SK-N-SH (cell line): ENCODE measurements around the gene ITFG1. TPM values are rescaled to one million over a fixed set of nuclear protein-coding genes. Genes with fewer than 3 reads are reported as not detected.

ENCODE experiments used
- CTCF ChIA-PET: fragments of 300-600, 350-600 bp; formaldehyde crosslinking; extraction: SDS; loops from one replicate; lab custom pipeline; 2021; lab: Yijun Ruan, JAX
- POLR2A ChIA-PET: fragments of 350-600 bp; sonication (Branson Sonifier 250); formaldehyde crosslinking; extraction: SDS; loops from one replicate; lab custom pipeline; 2020; ENCODE audit warnings: antibody characterized with exemption, inconsistent platforms; lab: Yijun Ruan, JAX
- DNase-seq: peaks from one replicate; pipeline ENCODE4 v3.0.0; 2012
- H2AFZ ChIP-seq: fragments of 200-600 bp; sonication (generic); 2 replicates; pipeline ENCODE4 v1.8.1; 2016; ENCODE audit warnings: antibody characterized with exemption, mild to moderate bottlenecking, low read depth
- H3F3A ChIP-seq: fragments of 200-600 bp; sonication (generic); replicated peaks from 2 replicates; pipeline ENCODE3; 2016; ENCODE audit warnings: antibody characterized with exemption, mild to moderate bottlenecking; ENCODE audit not compliant: insufficient read depth
- H3K27ac ChIP-seq, 2 experiments: fragments of 200-500 bp in 1 of 2; fragments of 200-600 bp in 1 of 2; sonication (Bioruptor generic) in 1 of 2; sonication (generic), shearing (Covaris generic) in 1 of 2; 2 replicates each; pipeline versions ENCODE4 v1.5.1 to v1.6.1; 2014 to 2016; ENCODE audit warnings: low read depth in 2 of 2, inconsistent platforms in 1 of 2, low read length in 1 of 2, mild to moderate bottlenecking in 1 of 2, mixed read lengths in 1 of 2
- H3K27me3 ChIP-seq: fragments of 200-600 bp; sonication (generic), shearing (Covaris generic); 2 replicates; pipeline ENCODE4 v1.6.1; 2016; ENCODE audit warnings: mixed run types; ENCODE audit not compliant: insufficient read depth
- H3K36me3 ChIP-seq, 2 experiments: fragments of 200-500 bp in 1 of 2; fragments of 200-600 bp in 1 of 2; sonication (Bioruptor generic) in 1 of 2; sonication (generic) in 1 of 2; replicated peaks in 1 of 2; 2 replicates each; pipeline versions ENCODE3 to v1.5.1; 2014 to 2016; ENCODE audit warnings: low read length in 1 of 2, mild to moderate bottlenecking in 1 of 2; ENCODE audit not compliant: insufficient read depth in 2 of 2, control insufficient read depth in 1 of 2
- H3K4me1 ChIP-seq, 2 experiments: fragments of 200-500 bp in 1 of 2; fragments of 200-600 bp in 1 of 2; sonication (Bioruptor generic) in 1 of 2; sonication (generic), shearing (Covaris generic) in 1 of 2; 2 replicates each; pipeline versions ENCODE4 v1.5.1 to v1.6.1; 2014 to 2016; ENCODE audit warnings: low read depth in 1 of 2, low read length in 1 of 2, mixed run types in 1 of 2; ENCODE audit not compliant: insufficient read depth in 2 of 2, control insufficient read depth in 1 of 2
- H3K4me2 ChIP-seq: fragments of 200-600 bp; sonication (generic), shearing (Covaris generic); 2 replicates; pipeline ENCODE4 v1.6.1; 2017; ENCODE audit warnings: mixed run types
- H3K4me3 ChIP-seq, 2 experiments: fragments of 200-500 bp in 1 of 2; fragments of 200-600 bp in 1 of 2; sonication (Bioruptor generic) in 1 of 2; sonication (generic), shearing (Covaris generic) in 1 of 2; 2 replicates each; pipeline versions ENCODE4 v1.5.1 to v1.8.1; 2014 to 2016; ENCODE audit warnings: low read depth in 2 of 2, inconsistent platforms in 1 of 2, low read length in 1 of 2, mild to moderate bottlenecking in 1 of 2, mixed read lengths in 1 of 2, moderate library complexity in 1 of 2
- H3K79me2 ChIP-seq: fragments of 200-600 bp; sonication (generic); 2 replicates; pipeline ENCODE4 v1.8.1; 2017; ENCODE audit warnings: mild to moderate bottlenecking; ENCODE audit not compliant: insufficient read depth
- H3K9ac ChIP-seq: fragments of 200-600 bp; sonication (generic); 2 replicates; pipeline ENCODE4 v1.6.1; 2017; ENCODE audit warnings: mixed run types
- H3K9me2 ChIP-seq: fragments of 200-600 bp; sonication (generic); 2 replicates; pipeline ENCODE4 v1.6.1; 2017; ENCODE audit warnings: mixed run types
- H3K9me3 ChIP-seq: fragments of 200-600 bp; sonication (generic); 2 replicates; pipeline ENCODE4 v1.6.1; 2017; ENCODE audit warnings: mixed run types, mild to moderate bottlenecking, moderate library complexity
- H4K20me1 ChIP-seq: fragments of 200-600 bp; sonication (generic); 2 replicates; pipeline ENCODE4 v1.6.1; 2017; ENCODE audit warnings: mild to moderate bottlenecking, mixed run types; ENCODE audit not compliant: insufficient read depth
- ELF1 ChIP-seq: IDR thresholded peaks from 2 replicates; pipeline ENCODE4 v1.4.0; 2012
- EZH2phosphoT487 ChIP-seq: fragments of 200-600 bp; sonication (generic); IDR thresholded peaks from 2 replicates; pipeline ENCODE4 v1.6.1; 2017; ENCODE audit warnings: low read depth, mixed run types, mild to moderate bottlenecking, antibody characterized with exemption, moderate library complexity, borderline replicate concordance
- FOSL2 ChIP-seq: IDR thresholded peaks from 2 replicates; pipeline ENCODE4 v1.4.0; 2012; ENCODE audit warnings: low read depth, mild to moderate bottlenecking, moderate library complexity, borderline replicate concordance
- FOXJ3 ChIP-seq: sonication (generic); formaldehyde crosslinking; IDR thresholded peaks from 2 replicates; pipeline ENCODE4 v1.5.1; 2020; ENCODE audit warnings: mild to moderate bottlenecking, missing genetic modification reagents
- FOXM1 ChIP-seq: IDR thresholded peaks from 2 replicates; pipeline ENCODE4 v1.4.0; 2012; ENCODE audit warnings: low read depth, mild to moderate bottlenecking
- GABPA ChIP-seq: IDR thresholded peaks from 2 replicates; pipeline ENCODE4 v1.4.0; 2012; ENCODE audit warnings: low read depth, mild to moderate bottlenecking
- GATA2 ChIP-seq: sonication (generic); formaldehyde crosslinking; IDR thresholded peaks from 2 replicates; pipeline ENCODE4 v1.5.0; 2020; ENCODE audit warnings: mild to moderate bottlenecking, missing genetic modification reagents
- JUND ChIP-seq: IDR thresholded peaks from 2 replicates; pipeline ENCODE4 v1.4.0; 2012
- MXI1 ChIP-seq: IDR thresholded peaks from 2 replicates; pipeline ENCODE4 v1.6.1; 2012; ENCODE audit warnings: mild to moderate bottlenecking, low read depth, low read length, improper control_type of control experiment
- NFIC ChIP-seq: IDR thresholded peaks from 2 replicates; pipeline ENCODE4 v1.4.0; 2012; ENCODE audit warnings: borderline replicate concordance
- RAD21 ChIP-seq: IDR thresholded peaks from 2 replicates; pipeline ENCODE4 v1.6.1; 2012; ENCODE audit warnings: mild to moderate bottlenecking, low read length
- RCOR1 ChIP-seq: fragments of 150-350 bp; IDR thresholded peaks from 2 replicates; pipeline ENCODE4 v1.6.1; 2017; ENCODE audit warnings: antibody characterized with exemption, low read length
- RFX5 ChIP-seq: IDR thresholded peaks from 2 replicates; pipeline ENCODE4 v1.6.1; 2012; ENCODE audit warnings: mild to moderate bottlenecking, improper control_type of control experiment, low read length
- RXRA ChIP-seq: IDR thresholded peaks from 2 replicates; pipeline ENCODE4 v1.4.0; 2012; ENCODE audit warnings: low read depth, mild to moderate bottlenecking, borderline replicate concordance
- SIN3A ChIP-seq: IDR thresholded peaks from 2 replicates; pipeline ENCODE4 v1.6.1; 2012; ENCODE audit warnings: low read depth, mild to moderate bottlenecking, low read length, moderate library complexity, borderline replicate concordance
- SMC3 ChIP-seq: IDR thresholded peaks from 2 replicates; pipeline ENCODE4 v1.6.1; 2012; ENCODE audit warnings: low read depth, low read length, improper control_type of control experiment
- TAF1 ChIP-seq: IDR thresholded peaks from 2 replicates; pipeline ENCODE4 v1.6.1; 2012; ENCODE audit warnings: low read depth, mild to moderate bottlenecking, low read length, moderate library complexity, borderline replicate concordance
- TCF12 ChIP-seq: IDR thresholded peaks from 2 replicates; pipeline ENCODE4 v1.4.0; 2012
- TEAD4 ChIP-seq: IDR thresholded peaks from 2 replicates; pipeline ENCODE4 v1.4.0; 2012; ENCODE audit warnings: mild to moderate bottlenecking, borderline replicate concordance; ENCODE audit not compliant: insufficient read depth
- YY1 ChIP-seq: IDR thresholded peaks from 2 replicates; pipeline ENCODE4 v1.4.0; 2012; ENCODE audit warnings: low read depth, mild to moderate bottlenecking
- WGBS: methylation state at CpG from one replicate; pipeline ENCODE4 v1.1.6; 2017; ENCODE audit warnings: low lambda C conversion rate; 5-methylcytosine and 5-hydroxymethylcytosine counted together
- polyA plus RNA-seq, 3 experiments: library from polyadenylated mRNA; depleted of rRNA; stranded (reverse); fragments of >200 nt; gene quantifications; 2 replicates each; pipeline ENCODE4 v1.2.3, GENCODE V29; 2012
- TF ChIP-seq, protein P1 (sequence below): IDR thresholded peaks from 2 replicates; pipeline ENCODE4 v1.4.0; 2012; ENCODE audit warnings: low read depth
- TF ChIP-seq, protein P2 (sequence below): fragments of 200-600 bp; sonication (generic); IDR thresholded peaks from 2 replicates; pipeline ENCODE4 v1.6.1; 2017; ENCODE audit warnings: antibody characterized with exemption, mild to moderate bottlenecking, moderate library complexity
- TF ChIP-seq, protein P3 (sequence below): IDR thresholded peaks from 2 replicates; pipeline ENCODE4 v1.4.0; 2012; ENCODE audit warnings: low read depth, borderline replicate concordance
- TF ChIP-seq, protein P4 (sequence below): fragments of 150-350 bp; IDR thresholded peaks from 2 replicates; pipeline ENCODE4 v1.6.1; 2017; ENCODE audit warnings: antibody characterized with exemption, low read length, low read depth, borderline replicate concordance

Gene ITFG1
- polyA plus RNA-seq, 1 of the 3 experiments (the other 2 are of a cell fraction) = 48.6 TPM

DNA sequence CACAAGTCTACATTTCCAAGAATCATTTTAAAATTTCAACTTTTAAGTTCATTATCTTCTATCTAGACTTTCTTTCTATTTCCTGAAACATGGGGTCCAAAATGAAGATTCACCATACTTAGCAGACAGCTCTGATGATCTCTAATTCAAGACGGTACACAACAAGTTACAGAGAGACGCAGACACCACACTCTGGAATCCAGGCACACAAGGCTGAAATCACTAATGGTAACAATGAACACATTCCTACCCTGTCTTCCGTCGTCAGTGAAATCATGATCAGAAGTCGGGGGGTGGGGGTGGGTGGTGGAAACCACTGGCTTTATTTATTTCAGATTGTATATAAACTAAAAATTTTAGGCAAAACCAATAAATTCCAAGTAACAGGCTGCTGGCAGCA lies 78.5 kb downstream of the ITFG1 start:
- H4K20me1 ChIP-seq = no peaks in the 10 kb centered on the region
- 92% methylated on average over 5 of the region's 5 CpGs for WGBS
- H3K4me3 ChIP-seq = no peak overlapping the region
- H3K4me2 ChIP-seq = no peak overlapping the region
- no peaks in the 10 kb centered on the region for H3K9me2 ChIP-seq
- no peaks in the 10 kb centered on the region for H3K9me3 ChIP-seq
- H3K27me3 ChIP-seq = no peaks in the 10 kb centered on the region
- no peak overlapping the region for H2AFZ ChIP-seq
- no peak for DNase-seq
- no peaks in the 10 kb centered on the region for H3K79me2 ChIP-seq
- ChIA-PET POLR2A (no interaction called here), CTCF (interaction anchor here (1.2 kb wide), 1 partner anchor 9 kb away, joined by 3 read pairs; no protein-coding TSS in a partner anchor)
- no peaks in the 10 kb centered on the region for H3F3A ChIP-seq
- H3K36me3 ChIP-seq = no peaks in the 10 kb centered on the region
- TF ChIP-seq RAD21 (no peak), SIN3A (no peak), YY1 (no peak), RCOR1 (no peak), TEAD4 (no peak), FOXM1 (no peak), FOSL2 (no peak), MXI1 (no peak), EZH2phosphoT487 (no peak), FOXJ3 (CRISPR knock-in tag) (no peak), JUND (no peak), GATA2 (CRISPR knock-in tag) (no peak), TCF12 (no peak)
- TF ChIP-seq, protein P1, sequence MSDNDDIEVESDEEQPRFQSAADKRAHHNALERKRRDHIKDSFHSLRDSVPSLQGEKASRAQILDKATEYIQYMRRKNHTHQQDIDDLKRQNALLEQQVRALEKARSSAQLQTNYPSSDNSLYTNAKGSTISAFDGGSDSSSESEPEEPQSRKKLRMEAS = no peak
- TF ChIP-seq, protein P2, sequence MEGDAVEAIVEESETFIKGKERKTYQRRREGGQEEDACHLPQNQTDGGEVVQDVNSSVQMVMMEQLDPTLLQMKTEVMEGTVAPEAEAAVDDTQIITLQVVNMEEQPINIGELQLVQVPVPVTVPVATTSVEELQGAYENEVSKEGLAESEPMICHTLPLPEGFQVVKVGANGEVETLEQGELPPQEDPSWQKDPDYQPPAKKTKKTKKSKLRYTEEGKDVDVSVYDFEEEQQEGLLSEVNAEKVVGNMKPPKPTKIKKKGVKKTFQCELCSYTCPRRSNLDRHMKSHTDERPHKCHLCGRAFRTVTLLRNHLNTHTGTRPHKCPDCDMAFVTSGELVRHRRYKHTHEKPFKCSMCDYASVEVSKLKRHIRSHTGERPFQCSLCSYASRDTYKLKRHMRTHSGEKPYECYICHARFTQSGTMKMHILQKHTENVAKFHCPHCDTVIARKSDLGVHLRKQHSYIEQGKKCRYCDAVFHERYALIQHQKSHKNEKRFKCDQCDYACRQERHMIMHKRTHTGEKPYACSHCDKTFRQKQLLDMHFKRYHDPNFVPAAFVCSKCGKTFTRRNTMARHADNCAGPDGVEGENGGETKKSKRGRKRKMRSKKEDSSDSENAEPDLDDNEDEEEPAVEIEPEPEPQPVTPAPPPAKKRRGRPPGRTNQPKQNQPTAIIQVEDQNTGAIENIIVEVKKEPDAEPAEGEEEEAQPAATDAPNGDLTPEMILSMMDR = no peak
- TF ChIP-seq, protein P3, sequence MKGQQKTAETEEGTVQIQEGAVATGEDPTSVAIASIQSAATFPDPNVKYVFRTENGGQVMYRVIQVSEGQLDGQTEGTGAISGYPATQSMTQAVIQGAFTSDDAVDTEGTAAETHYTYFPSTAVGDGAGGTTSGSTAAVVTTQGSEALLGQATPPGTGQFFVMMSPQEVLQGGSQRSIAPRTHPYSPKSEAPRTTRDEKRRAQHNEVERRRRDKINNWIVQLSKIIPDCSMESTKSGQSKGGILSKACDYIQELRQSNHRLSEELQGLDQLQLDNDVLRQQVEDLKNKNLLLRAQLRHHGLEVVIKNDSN = no peak
- H3K9ac ChIP-seq = no peak overlapping the region
- H3K27ac ChIP-seq = no peak overlapping the region
- no peaks in the 10 kb centered on the region; a peak in 1 of 4 replicates for H3K4me1 ChIP-seq

DNA sequence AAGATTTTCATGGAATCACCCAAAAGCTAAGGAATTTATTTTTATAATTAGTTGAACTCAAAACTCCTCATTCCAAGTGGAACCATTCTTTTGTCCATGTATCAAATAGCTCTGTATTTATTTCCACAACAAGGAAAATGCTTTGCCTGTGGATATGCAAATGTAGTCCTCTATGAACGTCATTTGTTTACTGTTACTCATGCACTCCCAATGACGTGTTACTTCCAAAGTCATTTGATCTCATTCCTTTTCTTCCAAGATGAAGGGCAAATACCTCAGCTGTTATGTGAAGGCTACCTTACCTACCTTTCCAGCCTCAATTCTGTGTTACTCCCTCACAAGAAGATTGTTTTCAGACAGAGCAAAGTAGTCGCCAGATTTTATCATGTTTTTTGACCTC lies 83.7 kb downstream of the ITFG1 start:
- Histone ChIP-seq H4K20me1 (no peaks in the 10 kb centered on the region), H3K9me2 (no peaks in the 10 kb centered on the region), H3K4me3 (no peak overlapping the region), H3K27ac (no peak overlapping the region), H3K4me1 (peaks cover 0 to 3% of the 10 kb centered on the region in 2 experiments; a peak in 1 of 4 replicates), H3K27me3 (no peaks in the 10 kb centered on the region), H3K9ac (no peak overlapping the region), H3K9me3 (no peaks in the 10 kb centered on the region), H3K36me3 (peaks cover 6 to 17% of the 10 kb centered on the region in 2 experiments), H3K4me2 (no peak overlapping the region), H2AFZ (no peak overlapping the region), H3K79me2 (no peaks in the 10 kb centered on the region), H3F3A (no peaks in the 10 kb centered on the region)
- WGBS = 90% methylated on average over 3 of the region's 3 CpGs
- ChIA-PET POLR2A (no interaction called here), CTCF (interaction anchor here (1.1 kb wide), 1 partner anchor 13 kb away, joined by 3 read pairs; no protein-coding TSS in a partner anchor)
- DNase-seq = no peak
- TF ChIP-seq, protein P4, sequence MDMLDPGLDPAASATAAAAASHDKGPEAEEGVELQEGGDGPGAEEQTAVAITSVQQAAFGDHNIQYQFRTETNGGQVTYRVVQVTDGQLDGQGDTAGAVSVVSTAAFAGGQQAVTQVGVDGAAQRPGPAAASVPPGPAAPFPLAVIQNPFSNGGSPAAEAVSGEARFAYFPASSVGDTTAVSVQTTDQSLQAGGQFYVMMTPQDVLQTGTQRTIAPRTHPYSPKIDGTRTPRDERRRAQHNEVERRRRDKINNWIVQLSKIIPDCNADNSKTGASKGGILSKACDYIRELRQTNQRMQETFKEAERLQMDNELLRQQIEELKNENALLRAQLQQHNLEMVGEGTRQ = no peak
- no peak for TF ChIP-seq RFX5
- TF ChIP-seq, protein P2 = no peak
- no peak for TF ChIP-seq FOXJ3 (CRISPR knock-in tag)
- TF ChIP-seq NFIC = no peak
- no peak for TF ChIP-seq RCOR1
- no peak for TF ChIP-seq TAF1
- no peak for TF ChIP-seq RXRA
- no peak for TF ChIP-seq SMC3
- no peak for TF ChIP-seq ELF1
- no peak for TF ChIP-seq GABPA
- no peak for TF ChIP-seq JUND
- TF ChIP-seq, protein P1 = no peak
- TF ChIP-seq YY1 = no peak
- no peak for TF ChIP-seq RAD21
